ENCODE data around the gene DAPK1.

DNA sequence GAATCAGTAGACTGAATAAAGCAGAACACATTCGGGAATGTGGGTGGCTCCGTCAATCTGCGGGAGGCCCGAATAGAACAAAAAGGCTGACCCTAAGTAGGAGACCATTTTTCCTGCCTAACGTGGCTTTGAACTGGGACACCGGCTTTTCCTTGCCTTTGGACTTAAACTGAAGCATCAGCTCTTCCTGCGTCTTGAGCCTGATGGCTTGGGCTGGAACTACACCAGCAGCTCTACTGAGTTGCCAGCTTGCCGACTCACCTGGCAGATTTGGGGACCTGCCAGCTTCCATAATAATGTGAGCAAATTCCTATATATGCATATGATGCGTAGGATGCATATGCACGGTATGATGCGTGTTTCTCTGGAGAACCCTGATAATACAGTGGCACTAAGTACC, 111.3 kb downstream of the DAPK1 start:
- TF ChIP-seq PPARA (CRISPR knock-in tag; IDR thresholded peaks at IDR 0.05; ENCODE audit: borderline replicate concordance), result no peak
- no peak for TF ChIP-seq GLIS3 (CRISPR knock-in tag; IDR thresholded peaks at IDR 0.05)
- TF ChIP-seq RARB (CRISPR knock-in tag; IDR thresholded peaks at IDR 0.05), result no peak
- TF ChIP-seq POU6F1 (CRISPR knock-in tag; IDR thresholded peaks at IDR 0.05; ENCODE audit: borderline replicate concordance, low read depth), result no peak
- TF ChIP-seq, protein P1, sequence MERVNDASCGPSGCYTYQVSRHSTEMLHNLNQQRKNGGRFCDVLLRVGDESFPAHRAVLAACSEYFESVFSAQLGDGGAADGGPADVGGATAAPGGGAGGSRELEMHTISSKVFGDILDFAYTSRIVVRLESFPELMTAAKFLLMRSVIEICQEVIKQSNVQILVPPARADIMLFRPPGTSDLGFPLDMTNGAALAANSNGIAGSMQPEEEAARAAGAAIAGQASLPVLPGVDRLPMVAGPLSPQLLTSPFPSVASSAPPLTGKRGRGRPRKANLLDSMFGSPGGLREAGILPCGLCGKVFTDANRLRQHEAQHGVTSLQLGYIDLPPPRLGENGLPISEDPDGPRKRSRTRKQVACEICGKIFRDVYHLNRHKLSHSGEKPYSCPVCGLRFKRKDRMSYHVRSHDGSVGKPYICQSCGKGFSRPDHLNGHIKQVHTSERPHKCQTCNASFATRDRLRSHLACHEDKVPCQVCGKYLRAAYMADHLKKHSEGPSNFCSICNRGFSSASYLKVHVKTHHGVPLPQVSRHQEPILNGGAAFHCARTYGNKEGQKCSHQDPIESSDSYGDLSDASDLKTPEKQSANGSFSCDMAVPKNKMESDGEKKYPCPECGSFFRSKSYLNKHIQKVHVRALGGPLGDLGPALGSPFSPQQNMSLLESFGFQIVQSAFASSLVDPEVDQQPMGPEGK (CRISPR knock-in tag; IDR thresholded peaks at IDR 0.05; ENCODE audit: borderline replicate concordance), result no peak

Data from SK-N-SH treated with all-trans-retinoic acid at 6 μM for 48 hours (cell line).